GM20431 (cell line): ENCODE results near the gene CBR4.
"Not testable (repeated sequence)": the region's sequence is repeated elsewhere in the genome, so short reads cannot be mapped to it uniquely, and the experiment has no call there.

Experiments used
- in situ Hi-C: fragments of 300-500 bp; cut with MseI, MboI; formaldehyde crosslinking; loops from one replicate; pipeline ENCODE4 v1.15.0; 2020; ENCODE audit warnings: low sequenced_read_pairs; ENCODE audit not compliant: unreplicated experiment

The CBR4 gene

DNA sequence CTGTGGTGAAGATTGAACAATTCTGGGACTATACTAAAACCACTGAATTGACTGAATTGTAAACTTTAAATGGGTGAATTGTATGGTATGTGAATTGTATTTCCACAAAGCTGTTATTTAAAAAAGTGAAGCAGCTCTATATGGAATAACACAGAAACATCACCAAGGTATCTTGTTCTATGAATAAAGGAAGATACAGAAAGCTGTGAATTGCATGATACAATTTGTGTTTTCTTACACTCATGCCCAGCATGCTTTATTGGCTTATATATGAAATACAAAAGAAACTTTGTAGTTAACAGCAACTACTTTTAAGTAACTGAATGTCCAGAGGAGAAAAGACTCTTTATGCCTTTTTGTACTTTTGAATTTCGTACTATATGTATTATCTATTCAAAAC is 11.5 kb downstream of the CBR4 start:
- in situ Hi-C loops, result no loop called here

DNA sequence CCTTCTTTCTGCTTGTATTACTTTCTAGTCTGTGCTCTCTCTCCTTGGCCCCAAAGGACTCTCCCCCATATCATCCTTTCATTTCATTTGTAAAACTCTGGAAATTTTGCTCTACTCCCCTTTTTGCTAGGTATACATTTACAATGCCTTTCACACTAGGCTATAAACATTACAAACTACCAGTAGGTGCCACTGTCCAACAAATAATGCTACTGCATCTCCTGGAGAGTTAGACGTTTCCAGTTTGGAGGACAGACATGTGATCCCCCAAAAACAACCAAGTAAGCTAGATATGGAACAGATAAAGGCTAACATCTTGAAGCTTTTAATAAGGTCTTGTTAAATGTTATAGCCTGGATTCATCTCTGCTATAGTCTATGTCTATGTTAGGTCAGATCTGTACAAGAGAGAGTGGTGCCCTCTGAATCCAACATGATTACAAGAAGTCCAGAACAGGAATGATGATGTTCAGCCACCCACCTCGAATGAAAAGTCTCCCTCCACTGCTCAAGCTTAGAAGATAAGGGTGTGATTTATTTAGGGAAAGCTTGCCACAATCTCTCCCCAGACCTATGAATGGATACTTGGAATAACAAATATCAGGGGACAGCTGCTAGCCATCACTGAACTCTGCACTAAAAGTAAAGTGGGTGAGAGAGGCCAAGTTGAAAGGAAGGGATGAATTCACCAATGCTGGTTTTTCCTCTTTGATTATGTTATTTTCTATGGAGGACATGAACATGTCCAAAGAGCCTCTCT is 14.3 kb downstream of the CBR4 start:
- in situ Hi-C loops, result no loop called here

DNA sequence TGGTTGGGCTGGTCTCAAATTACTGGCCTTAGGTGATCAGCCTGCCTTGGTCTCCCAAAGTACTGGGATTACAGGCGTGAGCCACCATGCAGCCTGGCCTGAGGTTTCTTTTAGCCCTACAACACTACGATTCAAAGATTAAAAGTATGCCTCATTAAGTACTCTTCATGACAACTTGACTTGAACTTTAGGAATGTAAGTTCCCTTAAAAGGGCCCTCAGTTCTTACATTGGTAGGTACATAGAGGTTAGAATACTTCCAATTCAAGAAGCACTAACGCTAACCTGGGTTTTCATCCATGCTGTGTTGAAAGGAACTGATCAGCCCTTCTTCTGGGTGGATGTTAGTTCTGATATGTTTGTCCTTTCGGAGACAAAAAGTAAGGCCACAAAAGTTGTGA is 15.1 kb downstream of the CBR4 start:
- in situ Hi-C loops, result no loop called here

DNA sequence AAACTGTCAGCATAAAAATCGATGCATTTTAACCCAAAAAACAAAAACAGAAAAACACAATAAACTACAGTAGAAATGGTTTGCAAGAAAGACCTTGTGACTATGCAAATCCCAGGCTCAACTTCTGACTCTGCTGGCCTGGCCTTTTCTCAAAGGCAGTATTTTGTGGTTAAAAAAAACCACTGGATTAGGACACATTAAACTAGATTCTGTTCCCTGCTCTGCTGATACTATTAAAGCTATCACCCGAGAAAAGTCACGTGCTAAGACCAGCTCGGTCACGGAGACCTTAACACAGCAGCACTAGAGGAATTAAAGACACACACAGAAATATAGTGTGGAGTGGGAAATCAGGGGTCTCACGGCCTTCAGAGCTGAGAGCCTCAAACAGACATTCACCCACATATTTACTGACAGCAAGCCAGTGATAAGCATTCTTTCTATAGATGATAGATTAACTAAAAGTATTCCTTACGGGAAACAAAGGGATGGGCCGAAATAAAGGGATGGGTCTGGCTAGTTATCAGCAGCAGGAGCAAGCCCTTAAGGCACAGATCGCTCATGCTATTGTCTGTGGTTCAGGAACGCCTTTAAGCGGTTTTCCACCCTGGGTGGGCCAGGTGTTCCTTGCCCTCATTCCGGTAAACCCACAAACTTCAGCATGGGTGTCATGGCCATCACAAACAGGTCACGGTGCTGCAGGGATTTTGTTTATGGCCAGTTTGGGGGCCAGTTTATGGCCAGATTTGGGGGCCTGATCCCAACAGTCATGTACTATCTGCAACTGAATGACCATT is 16.1 kb downstream of the CBR4 start:
- in situ Hi-C loops, result no loop called here

GRCh38 chr4:168992952-168993482 is 17.0 kb downstream of the CBR4 start:
- in situ Hi-C loops, result not testable (repeated sequence)

- in situ Hi-C loops, result no loop called here
Observed at GRCh38 chr4:168981942-168982341, 28.1 kb downstream of the CBR4 start.

DNA sequence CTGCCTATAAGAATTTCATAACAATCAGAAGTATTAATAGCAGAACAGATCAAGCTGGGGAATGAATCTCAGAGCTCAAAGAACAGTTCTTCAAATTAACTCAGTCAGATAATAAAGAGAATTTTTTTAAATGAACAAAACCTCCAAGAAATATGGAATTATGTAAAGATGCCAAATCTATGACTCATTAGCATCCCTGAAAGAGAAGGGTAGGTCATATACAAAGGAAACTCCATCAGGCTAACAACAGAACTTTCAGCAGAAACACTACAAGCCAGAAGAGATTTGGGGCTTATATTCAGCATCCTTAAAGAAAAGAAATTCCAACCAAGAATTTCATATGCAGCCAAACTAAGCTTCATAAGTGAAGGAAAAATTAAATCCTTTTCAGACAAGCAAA is 28.6 kb downstream of the CBR4 start:
- in situ Hi-C loops, result no loop called here

DNA sequence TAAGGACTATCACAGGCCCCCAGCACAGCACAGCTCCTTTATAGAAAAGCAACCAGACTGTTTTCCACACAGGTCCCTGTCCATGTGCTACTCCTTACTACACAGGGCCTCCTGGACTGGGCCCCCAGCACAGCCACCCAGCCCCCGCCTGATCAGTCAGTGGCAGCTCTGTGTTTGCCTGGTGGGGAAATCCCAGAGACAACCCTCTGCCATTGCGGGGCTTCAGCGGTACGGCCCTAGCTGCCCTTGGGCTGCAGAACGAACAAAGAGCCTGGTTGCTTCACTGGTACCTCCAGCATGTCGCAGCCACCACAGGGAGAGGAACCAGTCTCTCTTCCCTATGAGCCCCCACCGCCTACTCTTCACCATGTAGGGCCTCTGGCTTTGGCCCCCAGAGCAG is 30.7 kb downstream of the CBR4 start:
- in situ Hi-C loops, result no loop called here

DNA sequence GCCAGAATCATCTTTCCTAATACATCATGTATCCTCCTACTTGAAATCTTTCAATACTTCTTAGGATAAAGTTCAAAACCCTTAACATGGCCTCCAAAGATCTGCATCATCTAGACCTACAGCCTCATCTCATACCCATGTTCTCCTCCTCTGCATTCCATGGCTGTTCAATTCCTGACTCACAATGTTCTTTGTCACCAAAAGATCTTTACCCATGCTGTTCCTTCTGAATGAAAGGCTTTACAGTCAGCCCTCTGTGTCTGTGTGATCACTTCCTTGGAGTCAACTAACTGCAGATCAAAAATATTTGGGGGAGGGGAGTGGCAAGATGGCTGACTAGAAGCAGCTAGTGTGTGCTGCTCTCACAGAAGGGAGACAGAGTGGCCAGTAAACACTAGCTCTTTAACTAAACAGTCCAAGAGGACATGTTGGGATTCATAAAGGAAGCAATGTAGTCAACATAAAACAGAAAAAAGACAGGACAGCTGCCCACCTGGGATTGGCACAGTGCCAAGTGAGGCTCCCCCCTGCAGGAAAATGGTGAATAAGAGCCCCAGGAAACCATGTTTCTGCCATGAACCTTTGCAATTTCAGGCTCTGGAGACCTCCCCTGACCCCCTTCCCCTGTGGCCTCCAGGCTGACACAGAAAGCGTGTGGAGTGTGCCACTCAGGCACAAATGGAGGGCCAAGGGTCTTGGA is 31.9 kb downstream of the CBR4 start:
- in situ Hi-C loops, result no loop called here

GRCh38 chr4:168972596-168972995 is 37.5 kb downstream of the CBR4 start:
- in situ Hi-C loops, result no loop called here

DNA sequence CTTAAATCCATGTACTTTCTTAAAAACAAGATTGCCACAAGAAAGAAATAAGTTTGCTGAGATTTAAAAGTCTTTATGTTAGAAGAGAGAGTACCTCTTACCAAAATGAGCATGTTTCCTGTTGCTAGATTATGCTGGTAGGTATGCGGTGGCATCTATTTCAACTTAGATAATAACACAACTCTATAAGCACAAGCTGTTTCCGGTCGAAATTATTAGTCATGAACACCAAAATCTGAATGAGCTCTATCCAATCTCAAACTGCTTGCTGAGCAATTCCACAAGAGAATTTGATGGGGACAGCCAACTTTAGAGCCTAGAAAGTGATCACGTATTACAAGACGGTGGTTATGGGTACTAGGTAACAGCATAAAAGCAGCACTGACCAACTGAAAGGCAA is 49.3 kb downstream of the CBR4 start:
- in situ Hi-C loops, result no loop called here

DNA sequence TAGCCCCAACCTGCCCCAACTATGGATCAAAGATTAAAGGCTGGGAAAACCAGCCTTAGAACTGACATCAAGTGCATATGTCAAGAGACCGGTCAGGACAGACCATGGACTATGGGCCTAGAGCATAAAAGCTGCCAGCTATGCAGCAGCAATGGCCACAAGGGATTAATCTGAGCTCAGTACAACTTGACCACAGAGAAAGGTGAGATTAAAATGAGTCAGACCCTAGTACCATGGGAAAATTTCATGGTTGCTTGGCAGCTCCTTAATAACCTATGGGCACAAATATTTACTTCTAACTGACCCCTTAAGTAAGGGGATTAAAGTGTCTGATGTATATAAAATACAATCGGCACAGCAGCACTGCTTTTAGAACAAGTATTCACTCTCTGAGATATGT is 54.4 kb downstream of the CBR4 start:
- in situ Hi-C loops, result no loop called here

DNA sequence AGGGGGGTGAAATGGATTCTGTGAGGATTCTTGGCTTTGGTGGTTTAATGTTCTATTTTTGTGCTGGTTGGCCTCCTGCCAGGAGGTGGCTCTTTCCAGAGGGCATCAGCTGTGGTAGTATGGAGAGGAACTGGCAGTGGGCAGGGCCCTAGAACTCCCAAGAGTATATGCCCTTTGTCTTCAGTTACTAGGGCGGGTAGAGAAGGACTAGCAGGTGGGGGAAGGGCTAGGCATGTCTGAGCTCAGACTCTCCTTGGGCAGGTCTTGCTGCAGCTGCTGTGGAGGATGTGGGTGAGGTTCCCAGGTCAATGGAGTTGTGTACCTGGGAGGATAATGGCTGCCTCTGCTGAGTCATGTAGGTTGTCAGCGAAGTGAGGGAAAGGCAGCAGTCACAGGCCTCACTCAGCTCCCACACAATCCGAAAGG is 57.2 kb downstream of the CBR4 start:
- in situ Hi-C loops, result not testable (repeated sequence)

DNA sequence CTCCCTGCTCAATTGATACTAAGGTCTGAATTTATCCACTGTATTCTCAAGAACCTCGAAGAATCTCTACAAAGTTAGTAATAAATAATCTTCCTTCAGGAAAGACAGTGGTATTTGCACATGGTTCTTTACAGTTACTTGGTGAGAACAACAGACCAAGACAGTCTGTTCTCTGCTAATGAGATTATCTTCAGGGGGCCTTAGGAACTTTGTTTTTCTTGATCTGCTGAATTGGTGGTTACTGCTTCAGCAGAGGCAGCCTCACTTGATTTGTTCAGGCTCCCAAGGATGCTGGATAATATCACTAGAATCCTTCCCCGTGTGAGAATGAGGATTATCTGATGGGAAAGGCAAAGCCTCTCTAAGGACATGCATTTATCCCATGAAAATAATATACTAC is 64.8 kb downstream of the CBR4 start:
- in situ Hi-C loops, result no loop called here

GRCh38 chr4:168942985-168943384 is 67.1 kb downstream of the CBR4 start:
- in situ Hi-C loops, result no loop called here
